CD4-positive, alpha-beta T cell (primary cell): ENCODE measurements around the gene MCTP1. TPM values are rescaled to one million over a fixed set of nuclear protein-coding genes. Genes with fewer than 3 reads are reported as not detected.

Source experiments
- ATAC-seq: fragments of 200-7000 bp; cut with Tn5 transposase; one replicate; pipeline ENCODE4 v1.10.0; 2022; ENCODE audit warnings: mild to moderate bottlenecking; ENCODE audit not compliant: poor library complexity
- CTCF ChIA-PET: fragments of 350-600 bp; sonication (Branson Sonifier 250); formaldehyde crosslinking; loops from one replicate; lab custom pipeline; 2021; ENCODE audit warnings: antibody characterized with exemption, inconsistent platforms; lab: Charles Lee
- POLR2A ChIA-PET: fragments of 350-600 bp; sonication (Branson Sonifier 250); formaldehyde crosslinking; loops from one replicate; lab custom pipeline; 2021; ENCODE audit warnings: antibody characterized with exemption, inconsistent platforms; lab: Charles Lee
- DNase-seq, 14 experiments: peaks; one replicate each; pipeline ENCODE4 v3.0.0-alpha.2; 2013 to 2020; ENCODE audit warnings: mixed read lengths in 2 of 14
- H3K27ac ChIP-seq, 2 donors: one replicate each; pipeline versions ENCODE4 v1.5.1 to v1.7.0; 2013; ENCODE audit warnings: low read length in 2 of 2, low read depth in 1 of 2, mild to moderate bottlenecking in 1 of 2
- H3K27me3 ChIP-seq, 2 experiments: 1 replicate in 1 of 2; 2 replicates in 1 of 2; pipeline versions ENCODE4 v1.6.1 to v1.7.0; 2013; ENCODE audit warnings: low read length in 2 of 2, control low read depth in 1 of 2, mild to moderate bottlenecking in 1 of 2, moderate library complexity in 1 of 2; ENCODE audit not compliant: insufficient read depth in 2 of 2, control insufficient read depth in 1 of 2
- H3K36me3 ChIP-seq: one replicate; pipeline ENCODE4 v1.6.1; 2013; ENCODE audit warnings: low read length, control low read depth; ENCODE audit not compliant: insufficient read depth
- H3K4me1 ChIP-seq: one replicate; pipeline ENCODE4 v1.6.1; 2013; ENCODE audit warnings: low read length, control low read depth; ENCODE audit not compliant: insufficient read depth
- H3K4me3 ChIP-seq: one replicate; pipeline ENCODE4 v1.5.1; 2013; ENCODE audit warnings: mild to moderate bottlenecking, low read length, moderate library complexity
- H3K9me3 ChIP-seq, 2 experiments: 1 replicate in 1 of 2; 2 replicates in 1 of 2; pipeline versions ENCODE4 v1.6.1 to v1.7.0; 2013; ENCODE audit warnings: low read length in 2 of 2, mild to moderate bottlenecking in 2 of 2, control low read depth in 1 of 2, moderate library complexity in 1 of 2; ENCODE audit not compliant: control insufficient read depth in 1 of 2, insufficient read depth in 1 of 2
- H3K27ac Mint-ChIP-seq: one replicate; pipeline ENCODE4 v1.8.0; 2020; ENCODE audit warnings: mixed read lengths
- H3K27me3 Mint-ChIP-seq: one replicate; pipeline ENCODE4 v1.8.0; 2021; ENCODE audit warnings: mixed read lengths
- H3K36me3 Mint-ChIP-seq: one replicate; pipeline ENCODE4 v1.8.0; 2021; ENCODE audit warnings: low read depth, mixed read lengths
- H3K4me1 Mint-ChIP-seq: one replicate; pipeline ENCODE4 v1.8.0; 2021; ENCODE audit warnings: low read depth, mixed read lengths
- H3K4me3 Mint-ChIP-seq: one replicate; pipeline ENCODE4 v1.8.0; 2020; ENCODE audit warnings: mild to moderate bottlenecking, mixed read lengths
- H3K9me3 Mint-ChIP-seq: one replicate; pipeline ENCODE4 v1.8.0; 2020; ENCODE audit warnings: mixed read lengths
- CTCF ChIP-seq: fragments of 200-600 bp; IDR thresholded peaks from one replicate; pipeline ENCODE4 v1.8.0; 2022; ENCODE audit warnings: antibody characterized with exemption, mild to moderate bottlenecking
- intact Hi-C, 2 experiments: fragments of 100-400 bp; cut with DNase I in 1 of 2; cut with micrococcal nuclease in 1 of 2; formaldehyde crosslinking; loops; one replicate each; pipeline versions ENCODE4 v1.15.1 to v1.9.0; 2023 to 2025; cut with DNase I, micrococcal nuclease
- total RNA-seq, 174 experiments: library from RNA in 2 of 174; stranded (reverse) in 2 of 174; gene quantifications; one replicate each; pipeline ENCODE4 v1.2.3 and lab custom pipeline; 2021 to 2026

MCTP1 gene
- total RNA-seq, 2 experiments from 2014 or later, result 2.1 to 2.7 TPM

GRCh38 chr5:94745786-94746730 is 538.8 kb downstream of the MCTP1 start:
- no peak for TF ChIP-seq CTCF
- Histone ChIP-seq H3K36me3 (no peaks in the 10 kb centered on the region), H3K27ac (no peak overlapping the region), H3K4me1 (no peaks in the 10 kb centered on the region), H3K4me3 (no peak overlapping the region), H3K9me3 (no peaks in the 10 kb centered on the region), H3K27me3 (no peaks in the 10 kb centered on the region)
- Mint-ChIP-seq H3K9me3 (no peaks in the 10 kb centered on the region), H3K4me3 (no peak overlapping the region), H3K36me3 (no peaks in the 10 kb centered on the region), H3K27ac (no peak overlapping the region), H3K4me1 (no peaks in the 10 kb centered on the region), H3K27me3 (peaks cover 4% of the 10 kb centered on the region)
- ATAC-seq, result no peak
- intact Hi-C loops, result no loop called here
- no peak for DNase-seq
- ChIA-PET CTCF (no interaction called here), POLR2A (no interaction called here)

- Histone ChIP-seq H3K9me3 (no peaks in the 10 kb centered on the region), H3K4me1 (no peaks in the 10 kb centered on the region), H3K36me3 (no peaks in the 10 kb centered on the region), H3K4me3 (no peak overlapping the region), H3K27ac (no peak overlapping the region), H3K27me3 (no peaks in the 10 kb centered on the region)
- Mint-ChIP-seq H3K27ac (no peak overlapping the region), H3K27me3 (peaks cover 4% of the 10 kb centered on the region), H3K4me3 (no peak overlapping the region), H3K9me3 (no peaks in the 10 kb centered on the region), H3K4me1 (no peaks in the 10 kb centered on the region), H3K36me3 (no peaks in the 10 kb centered on the region)
- TF ChIP-seq CTCF, result no peak
- intact Hi-C loops, result no loop called here
- CTCF ChIA-PET, result no interaction called here
- ATAC-seq, result no peak
- POLR2A ChIA-PET, result no interaction called here
- DNase-seq, result no peak
These were observed 540.0 kb downstream of the MCTP1 start for GRCh38 chr5:94744906-94745305.

- H3K4me1 Mint-ChIP-seq, result no peaks in the 10 kb centered on the region
- ChIA-PET POLR2A (no interaction called here), CTCF (no interaction called here)
- no peaks in the 10 kb centered on the region for H3K9me3 ChIP-seq
- H3K27ac ChIP-seq, result no peak overlapping the region
- H3K27ac Mint-ChIP-seq, result no peak overlapping the region
- H3K4me3 ChIP-seq, result no peak overlapping the region
- intact Hi-C loops, result no loop called here
- ATAC-seq, result no peak
- DNase-seq, result no peak
- H3K36me3 ChIP-seq, result no peaks in the 10 kb centered on the region
- no peaks in the 10 kb centered on the region for H3K36me3 Mint-ChIP-seq
- peaks cover 4% of the 10 kb centered on the region for H3K27me3 Mint-ChIP-seq
- no peaks in the 10 kb centered on the region for H3K9me3 Mint-ChIP-seq
- peaks cover under 1% of the 10 kb centered on the region for H3K4me1 ChIP-seq
- H3K27me3 ChIP-seq, result no peaks in the 10 kb centered on the region
- H3K4me3 Mint-ChIP-seq, result no peak overlapping the region
- TF ChIP-seq CTCF, result no peak
These were observed 542.0 kb downstream of the MCTP1 start for GRCh38 chr5:94742852-94743251.
